ENCODE measurements around the gene NUDT14.

DNA sequence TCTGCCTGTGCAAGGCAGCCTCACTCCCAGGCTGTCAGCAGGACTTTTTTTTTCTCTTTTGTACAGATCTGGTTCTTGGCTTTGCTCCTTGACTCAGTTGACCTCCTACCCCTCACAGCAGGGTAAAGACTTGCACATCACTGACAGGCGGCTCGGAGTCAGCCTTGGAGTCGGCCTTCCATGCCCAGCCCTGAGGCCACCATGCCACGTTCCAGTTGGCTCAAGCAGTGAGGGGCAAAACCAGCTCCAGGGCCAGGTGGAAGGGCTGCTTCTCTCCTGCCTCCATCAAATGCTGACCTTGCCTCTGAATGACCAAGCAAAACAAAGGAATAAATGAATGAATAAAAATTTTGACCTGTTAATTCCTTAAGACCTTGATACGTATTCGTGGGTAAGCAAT is 40.1 kb downstream of the NUDT14 start:
- TF ChIP-seq GATA2 (IDR thresholded peaks at IDR 0.05; ENCODE audit: low read depth, low read length), result no peak
- TF ChIP-seq GATA3 (IDR thresholded peaks at IDR 0.05; ENCODE audit: low read depth, low read length), result no peak

Data from SH-SY5Y (cell line).